GM21528 (cell line): ENCODE measurements around the gene EGFL7.
"Not testable (repeated sequence)": the region's sequence is repeated elsewhere in the genome, so short reads cannot be mapped to it uniquely, and the experiment has no call there.

Experiments used
- ATAC-seq: cut with Tn5 transposase; IDR thresholded peaks from one replicate; pipeline ENCODE4 v1.9.1; 2021; ENCODE audit warnings: mild to moderate bottlenecking, moderate library complexity; ENCODE audit not compliant: unreplicated experiment, low FRiP score

Gene EGFL7

DNA sequence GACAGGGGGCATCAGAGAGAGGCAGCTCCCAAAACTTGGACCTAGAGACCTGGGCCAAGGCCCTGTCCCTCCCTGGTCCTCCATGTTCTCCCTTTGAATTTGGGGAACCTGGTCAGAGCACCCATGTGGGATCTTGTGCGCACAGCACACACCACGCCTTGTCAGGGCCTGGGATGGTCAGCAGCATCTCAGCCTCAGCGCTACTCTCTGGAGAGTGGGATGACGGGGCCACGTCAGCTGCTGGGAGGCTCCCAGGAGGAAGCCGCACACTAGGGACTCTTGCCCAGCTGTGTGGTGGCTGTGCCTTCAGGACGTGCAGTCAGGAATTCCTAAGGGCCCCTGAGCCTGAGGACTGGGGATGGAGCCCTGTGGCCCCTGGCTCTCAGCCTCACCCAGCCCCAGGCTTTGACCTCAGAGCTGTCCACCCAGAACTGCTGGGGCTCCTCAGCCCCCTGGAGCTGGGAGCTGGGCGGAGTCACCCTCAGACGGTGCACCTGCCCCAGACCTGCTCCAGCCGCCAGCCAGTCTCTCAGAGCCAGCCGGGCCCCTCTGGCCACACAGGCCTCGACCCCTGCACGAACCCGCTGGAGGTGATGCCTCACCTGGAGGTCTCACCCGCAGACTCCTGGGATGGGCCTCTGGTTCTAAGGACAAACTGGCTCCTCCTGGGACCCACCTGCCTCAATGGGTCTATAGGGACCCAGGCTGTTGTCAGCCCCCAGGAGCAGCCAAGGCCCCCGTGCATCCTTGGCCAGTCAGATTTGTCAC, 38.3 kb upstream of the EGFL7 start:
- no peak for ATAC-seq

- no peak for ATAC-seq
Measured at GRCh38 chr9:136625101-136626065, 37.3 kb upstream of the EGFL7 start.

GRCh38 chr9:136626066-136626725, 36.5 kb upstream of the EGFL7 start:
- no peak for ATAC-seq

GRCh38 chr9:136626740-136627642, 35.7 kb upstream of the EGFL7 start:
- ATAC-seq, result no peak

DNA sequence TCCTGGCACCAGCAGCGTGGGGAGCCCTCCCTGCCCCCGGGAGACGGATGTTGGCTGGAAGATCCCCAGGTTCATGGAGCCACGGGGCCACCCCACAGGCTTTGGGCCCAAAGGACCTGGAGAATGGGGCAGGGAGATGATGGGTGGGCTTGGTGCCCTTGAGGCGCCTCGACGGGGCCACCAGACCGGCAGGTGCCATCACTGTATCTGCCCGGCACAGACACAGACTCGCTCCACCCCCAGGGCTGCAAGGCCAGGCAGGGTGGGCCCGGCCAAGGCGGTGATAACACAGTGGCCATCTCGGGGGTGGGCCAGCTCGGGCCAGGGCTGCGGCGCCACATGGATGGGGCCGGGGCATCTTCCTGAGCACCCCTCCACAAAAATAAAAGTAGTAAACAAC, 35.0 kb upstream of the EGFL7 start:
- ATAC-seq, result no peak

- no peak for ATAC-seq
Measured at GRCh38 chr9:136628268-136628667, 34.4 kb upstream of the EGFL7 start.

DNA sequence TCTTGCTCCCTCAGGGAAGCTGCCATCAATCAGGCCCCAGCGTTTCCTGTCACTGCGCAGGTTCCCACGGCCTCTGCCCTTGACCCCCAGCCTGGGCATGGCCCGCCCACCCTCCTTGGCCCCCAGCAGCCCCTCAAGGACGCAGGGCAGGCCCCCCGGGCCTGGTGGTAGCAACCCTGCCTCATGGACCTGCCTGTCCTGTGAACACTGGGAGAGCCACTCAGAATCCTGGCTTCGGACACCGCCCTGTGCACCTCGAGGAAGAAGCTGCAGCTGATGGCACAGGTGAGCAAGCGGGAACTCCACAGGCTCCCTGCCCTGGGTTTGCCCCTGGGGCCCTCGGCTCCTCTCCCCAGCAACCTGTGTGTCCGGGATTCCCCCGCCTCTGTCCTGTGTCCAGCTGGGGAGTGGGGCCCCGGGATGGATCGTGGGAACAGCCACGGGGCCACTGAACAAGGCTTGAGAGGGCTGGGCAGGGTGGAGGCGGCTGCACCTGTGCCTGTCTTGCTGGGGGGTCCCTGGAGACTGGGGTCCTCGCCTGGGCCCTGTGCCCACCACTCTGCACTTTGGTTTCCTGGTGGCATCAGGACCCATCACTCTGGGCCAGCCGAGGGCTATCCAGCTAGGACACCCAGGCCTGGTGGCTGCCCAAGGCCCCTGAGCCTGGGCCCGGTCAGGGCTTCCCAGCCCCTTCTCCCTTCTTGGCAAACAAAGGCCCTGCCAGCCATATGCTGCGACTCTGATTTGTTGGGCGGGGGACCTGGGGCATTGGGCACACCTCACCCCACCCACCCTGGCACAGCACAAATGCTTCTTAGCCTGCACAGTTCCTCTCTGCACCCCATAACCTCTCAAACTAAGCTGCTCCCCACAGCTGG, 33.5 kb upstream of the EGFL7 start:
- ATAC-seq, result no peak

- ATAC-seq, result no peak
Measured at GRCh38 chr9:136629879-136630661, 32.6 kb upstream of the EGFL7 start.

DNA sequence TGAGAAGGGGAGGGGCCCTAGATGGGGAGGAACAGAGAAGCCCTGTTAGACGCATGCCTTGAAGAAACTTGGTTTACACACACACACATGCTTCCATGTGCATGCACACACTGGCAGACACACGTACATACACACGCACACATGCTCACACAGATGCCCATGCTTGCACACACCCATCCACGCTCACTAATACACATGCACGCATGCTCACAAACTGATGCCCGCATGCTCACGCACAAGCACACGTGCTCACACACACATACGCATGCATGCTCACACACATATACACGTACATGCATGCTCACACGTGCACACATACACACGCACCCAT, 32.1 kb upstream of the EGFL7 start:
- ATAC-seq, result no peak

DNA sequence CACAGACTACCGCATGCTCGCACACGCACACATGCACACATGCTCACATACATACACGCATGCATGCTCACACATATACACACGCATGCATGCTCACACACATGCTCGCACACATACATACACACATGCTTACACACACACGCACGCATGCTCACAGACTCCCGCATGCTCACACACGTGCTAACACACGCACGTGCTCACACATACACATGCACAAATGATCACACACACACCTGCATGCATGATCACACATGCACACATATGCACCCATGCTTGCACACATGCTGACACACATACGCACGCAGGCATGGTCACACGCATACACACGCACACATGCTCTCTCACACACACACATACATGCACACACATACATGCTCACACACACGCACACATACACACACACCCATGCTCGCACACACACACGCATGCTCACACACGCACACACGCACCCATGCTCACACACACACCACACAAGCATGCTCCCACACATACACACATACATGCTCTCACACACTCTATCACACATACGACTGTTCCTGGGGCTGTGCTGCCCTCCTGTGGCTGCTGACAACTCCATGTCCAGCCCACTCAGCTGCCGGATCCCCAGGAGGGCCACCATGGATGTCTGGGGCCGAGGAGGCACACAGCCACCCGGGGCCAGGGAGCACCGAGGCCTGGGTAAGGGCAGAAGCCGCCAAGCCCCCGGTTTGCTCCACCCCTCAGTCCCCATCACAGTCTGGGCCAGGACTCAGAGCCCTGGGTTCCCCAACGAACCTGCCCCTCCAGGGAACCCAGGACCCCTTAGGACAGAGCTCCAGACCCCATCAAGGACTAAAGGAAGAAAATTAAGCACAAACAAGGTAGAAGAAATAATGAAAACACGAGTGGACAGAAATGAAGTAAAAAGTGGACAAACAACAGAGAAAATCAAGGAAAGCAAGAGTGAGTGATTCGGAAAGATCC, 31.4 kb upstream of the EGFL7 start:
- no peak for ATAC-seq

- not testable (repeated sequence) for ATAC-seq
Measured at GRCh38 chr9:136632072-136632471, 30.6 kb upstream of the EGFL7 start.

DNA sequence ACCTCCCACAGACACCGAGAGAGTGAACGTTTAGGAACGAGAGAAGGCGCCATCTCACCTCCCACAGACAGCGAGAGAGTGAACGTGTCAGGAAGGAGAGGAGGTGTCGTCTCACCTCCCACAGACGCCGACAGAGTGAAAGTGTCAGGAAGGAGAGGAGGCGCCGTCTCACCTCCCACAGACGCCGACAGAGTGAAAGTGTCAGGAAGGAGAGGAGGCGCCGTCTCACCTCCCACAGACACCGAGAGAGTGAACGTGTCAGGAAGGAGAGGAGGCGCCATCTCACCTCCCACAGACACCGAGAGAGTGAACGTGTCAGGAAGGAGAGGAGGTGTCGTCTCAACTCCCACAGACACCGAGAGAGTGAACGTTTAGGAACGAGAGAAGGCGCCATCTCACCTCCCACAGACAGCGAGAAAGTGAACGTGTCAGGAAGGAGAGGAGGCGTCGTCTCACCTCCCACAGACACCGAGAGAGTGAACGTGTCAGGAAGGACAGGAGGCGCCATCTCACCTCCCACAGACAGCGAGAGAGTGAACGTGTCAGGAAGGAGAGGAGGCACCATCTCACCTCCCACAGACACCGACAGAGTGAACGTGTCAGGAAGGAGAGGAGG, 30.1 kb upstream of the EGFL7 start:
- not testable (repeated sequence) for ATAC-seq

DNA sequence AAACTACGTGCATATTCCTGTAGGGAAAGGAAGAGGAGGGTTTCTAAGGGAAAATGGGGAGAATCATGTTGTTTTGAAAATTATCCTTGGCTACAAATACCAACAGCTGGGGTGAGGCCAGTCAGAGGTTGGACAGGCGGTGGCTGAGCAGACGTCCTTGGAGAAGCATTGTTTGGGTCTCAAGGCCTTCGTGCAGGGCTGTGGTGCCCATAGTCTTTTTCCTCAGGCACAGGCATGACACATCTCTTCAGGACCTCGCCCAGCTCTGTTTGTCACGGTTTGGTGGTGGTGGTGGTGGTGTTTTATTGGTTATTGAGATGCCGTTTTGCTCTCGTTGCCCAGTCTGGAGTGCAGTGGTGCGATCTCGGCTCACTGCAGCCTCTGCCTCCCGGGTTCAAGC, 27.8 kb upstream of the EGFL7 start:
- ATAC-seq, result no peak

- no peak for ATAC-seq
Measured at GRCh38 chr9:136640171-136641111, 22.3 kb upstream of the EGFL7 start.

DNA sequence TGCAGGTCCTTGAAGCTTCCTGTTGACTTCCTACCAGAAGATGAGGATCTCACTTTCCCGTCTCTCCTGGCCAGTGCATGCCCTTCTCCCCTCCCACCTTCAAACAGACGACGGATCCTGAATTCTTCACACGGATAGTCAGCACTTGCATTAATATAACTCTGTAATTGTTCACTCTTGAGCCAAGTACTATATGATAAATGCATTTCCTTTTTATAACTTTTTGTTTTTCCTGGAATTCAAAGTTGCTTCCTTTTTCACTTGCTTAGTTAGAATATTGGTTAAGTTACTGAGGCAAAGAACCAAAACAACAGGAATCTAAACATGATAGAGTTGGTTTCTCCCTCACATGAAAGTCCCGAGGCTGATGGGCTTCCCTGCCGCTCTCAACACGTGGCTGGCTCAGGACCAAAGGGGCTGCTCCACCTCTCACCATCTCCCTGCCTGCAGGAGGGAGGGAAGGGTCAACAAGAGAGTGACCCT, 20.2 kb upstream of the EGFL7 start:
- no peak for ATAC-seq
